HG03558 (cell line): ENCODE results near the gene CALHM3.
"Not testable (repeated sequence)": the region's sequence is repeated elsewhere in the genome, so short reads cannot be mapped to it uniquely, and the experiment has no call there.

Source experiments
- ATAC-seq: cut with Tn5 transposase; IDR thresholded peaks from one replicate; pipeline ENCODE4 v1.9.1; 2021; ENCODE audit warnings: moderate number of reproducible peaks; ENCODE audit not compliant: unreplicated experiment; ENCODE audit errors: extremely low read depth

CALHM3 gene

GRCh38 chr10:103503777-103504176 is 24.7 kb upstream of the CALHM3 start:
- ATAC-seq, result not testable (repeated sequence)

DNA sequence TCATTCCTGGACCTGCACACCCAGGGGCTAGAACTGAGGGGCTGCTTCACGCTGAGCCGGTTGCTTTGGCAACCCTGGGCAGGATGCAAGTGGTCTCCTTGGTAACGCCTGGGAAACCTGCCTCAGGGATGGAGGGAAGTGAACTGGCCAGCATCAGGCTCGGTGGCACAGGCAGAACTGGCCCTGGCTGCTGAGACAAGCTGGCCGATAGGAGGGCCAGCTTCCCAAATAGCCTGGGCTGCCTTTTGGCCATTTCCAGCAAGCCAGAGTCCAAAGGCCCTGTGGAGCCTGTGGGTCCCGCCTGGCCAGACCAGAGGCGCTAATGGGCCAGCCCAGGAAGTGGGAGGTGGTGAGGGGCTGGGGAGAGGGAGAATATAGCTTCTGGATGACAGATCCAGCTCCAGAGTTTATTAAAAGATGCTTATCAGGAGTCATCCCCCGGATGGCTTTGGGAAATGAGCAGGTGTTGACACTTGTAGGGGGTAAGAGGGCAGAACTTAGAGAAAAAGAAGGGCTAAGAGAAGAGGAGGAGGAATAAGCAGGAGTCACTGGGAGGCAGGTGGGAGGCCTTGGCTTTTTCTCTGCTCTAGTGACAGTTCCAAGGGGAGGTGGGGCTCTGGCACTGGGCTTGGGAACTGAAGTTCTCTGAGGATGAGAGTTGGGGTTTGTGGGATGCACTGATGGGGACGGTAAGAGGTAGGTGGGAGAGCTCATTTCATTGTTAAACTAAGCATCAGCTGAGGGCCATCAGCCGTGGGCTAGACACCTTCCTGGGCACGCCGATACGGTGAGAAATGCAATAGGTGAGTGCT is 24.0 kb upstream of the CALHM3 start:
- no peak for ATAC-seq

- no peak for ATAC-seq
Measured at GRCh38 chr10:103501186-103501585, 22.1 kb upstream of the CALHM3 start.

- ATAC-seq, result no peak
Measured at GRCh38 chr10:103500481-103500880, 21.4 kb upstream of the CALHM3 start.

- ATAC-seq, result no peak
Measured at GRCh38 chr10:103499881-103500280, 20.8 kb upstream of the CALHM3 start.

- no peak for ATAC-seq
Measured at GRCh38 chr10:103498936-103499638, 20.0 kb upstream of the CALHM3 start.

- ATAC-seq, result no peak
Measured at GRCh38 chr10:103497161-103497915, 18.3 kb upstream of the CALHM3 start.

DNA sequence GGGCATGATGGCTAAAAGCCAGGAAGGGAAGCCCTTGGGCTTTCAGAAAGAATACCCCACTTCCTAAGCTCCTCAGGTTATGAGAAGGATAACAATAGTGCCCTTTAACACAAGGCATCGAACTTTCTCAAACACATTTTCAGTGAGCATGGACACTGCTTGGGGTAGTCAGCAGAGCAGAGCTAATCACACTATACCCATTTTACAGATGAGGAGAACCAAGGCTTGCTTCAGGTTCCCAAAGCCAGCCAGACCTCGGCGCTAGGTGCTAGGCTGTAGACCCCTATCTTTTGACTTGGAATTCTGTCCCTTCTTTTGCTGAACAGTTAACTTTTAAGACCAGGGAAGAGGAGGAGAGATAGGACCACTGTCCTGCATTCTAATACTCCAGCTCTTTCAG is 16.3 kb upstream of the CALHM3 start:
- ATAC-seq, result no peak

DNA sequence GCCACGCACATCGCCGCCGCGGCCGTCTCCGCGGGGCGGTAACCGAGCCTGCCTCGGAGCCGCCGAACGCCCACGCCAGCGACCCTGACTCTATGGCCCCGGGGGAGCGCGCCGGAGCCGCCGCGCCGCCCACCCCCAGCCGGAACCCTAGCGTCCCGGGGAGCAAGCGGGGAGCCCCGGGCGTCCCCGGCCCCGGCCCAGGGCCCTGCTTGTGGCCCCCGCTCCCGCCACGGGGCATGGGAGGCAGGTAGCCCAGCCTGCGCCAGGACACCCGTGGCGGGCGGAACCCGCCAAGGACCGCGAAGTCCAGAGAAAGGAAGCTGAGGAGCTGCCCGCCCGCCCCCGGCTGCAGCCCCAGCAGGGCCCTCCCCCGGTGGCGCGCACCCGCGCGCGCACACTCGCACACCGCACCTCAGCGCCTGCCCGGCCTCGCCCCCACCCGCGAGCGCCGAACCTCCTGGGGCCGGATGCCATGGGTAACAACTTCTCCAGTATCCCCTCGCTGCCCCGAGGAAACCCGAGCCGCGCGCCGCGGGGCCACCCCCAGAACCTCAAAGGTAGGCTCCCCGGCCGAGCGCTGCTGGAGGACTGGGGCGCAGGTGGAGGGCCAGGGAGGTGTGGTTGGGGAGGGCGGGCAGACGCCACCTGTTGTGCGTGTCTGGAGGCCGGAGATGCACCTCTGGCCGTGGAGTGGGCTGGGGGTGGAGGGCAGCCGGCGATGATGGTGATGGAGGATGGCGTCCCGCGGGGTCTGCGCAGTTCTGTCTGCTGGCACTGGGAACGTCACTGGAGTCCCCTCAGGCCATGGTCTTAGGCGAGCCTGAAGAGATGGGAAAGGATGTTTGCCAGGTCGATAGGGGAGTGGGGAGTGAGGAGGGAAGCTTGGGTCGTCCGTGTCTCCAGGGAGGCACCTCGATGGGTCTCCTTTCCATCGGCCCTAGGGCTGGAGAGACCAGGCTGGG is 15.2 kb upstream of the CALHM3 start:
- ATAC-seq, result no peak

- no peak for ATAC-seq
Measured at GRCh38 chr10:103493362-103493915, 14.4 kb upstream of the CALHM3 start, which contains the start of gene NEURL1. Gene NEURL1, plus strand, starts transcription at chr10:103493705. Its CDS starts 683 bp downstream, at chr10:103494388.

- ATAC-seq, result no peak
Measured at GRCh38 chr10:103492655-103493261, 13.7 kb upstream of the CALHM3 start.

DNA sequence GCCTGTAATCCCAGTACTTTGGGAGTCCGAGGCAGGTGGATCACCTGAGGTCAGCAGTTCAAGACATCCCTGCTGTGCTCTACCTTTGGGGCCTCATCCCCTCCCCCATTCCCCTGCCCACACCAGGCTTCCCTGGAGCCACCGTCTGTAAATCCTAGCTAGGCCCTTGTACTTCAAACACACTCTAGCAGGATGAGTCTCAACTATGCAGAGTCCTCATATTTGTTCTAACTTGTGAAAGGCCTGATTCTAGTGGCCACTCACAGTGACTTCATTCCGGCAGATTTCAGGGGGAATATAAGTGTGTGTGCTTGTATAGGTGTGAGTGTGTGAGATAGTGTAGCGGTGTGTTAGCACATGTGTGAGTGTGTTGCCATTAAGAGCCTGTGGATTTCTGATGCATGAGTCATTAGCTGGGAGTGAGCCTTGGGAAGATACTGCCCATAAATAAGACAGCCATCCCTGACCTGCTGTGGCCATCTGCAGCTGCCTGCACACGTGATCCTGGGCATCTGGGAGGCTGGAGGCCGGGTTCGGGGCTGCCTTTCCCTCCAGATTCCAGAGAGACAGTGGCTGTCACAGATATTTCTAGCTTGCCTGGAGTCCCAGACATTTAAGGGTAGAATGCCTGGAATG is 12.8 kb upstream of the CALHM3 start:
- ATAC-seq, result no peak

- ATAC-seq, result no peak
Measured at GRCh38 chr10:103490986-103491314, 11.9 kb upstream of the CALHM3 start.

GRCh38 chr10:103487410-103487708 is 8.3 kb upstream of the CALHM3 start:
- no peak for ATAC-seq

- ATAC-seq, result not testable (repeated sequence)
Measured at GRCh38 chr10:103486635-103487409, 7.8 kb upstream of the CALHM3 start.

GRCh38 chr10:103481974-103482531 is 3.0 kb upstream of the CALHM3 start:
- no peak for ATAC-seq

DNA sequence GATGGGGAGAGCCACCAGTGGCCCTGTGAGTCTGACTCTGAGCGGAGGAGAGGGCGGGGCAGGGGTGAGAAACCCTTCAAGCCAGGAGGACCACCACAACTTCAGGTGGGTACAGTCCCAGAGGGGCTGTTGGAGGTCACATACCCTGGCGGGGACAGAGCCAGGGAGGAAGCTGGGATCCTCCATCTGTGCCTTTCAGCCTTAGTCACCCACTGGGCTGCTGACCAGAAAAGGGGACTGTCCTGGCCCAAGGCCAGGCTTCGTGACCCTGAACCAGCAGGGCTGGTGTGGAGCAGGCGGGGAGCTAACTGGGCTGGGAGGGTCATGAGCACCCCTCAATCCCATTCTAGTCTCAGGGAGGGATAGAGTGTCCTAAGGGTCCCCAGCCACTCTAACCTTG is 1.5 kb upstream of the CALHM3 start:
- no peak for ATAC-seq

GRCh38 chr10:103478671-103479070 is 369 bp downstream of the CALHM3 start:
- no peak for ATAC-seq
